ENCODE measurements around the gene PBX1.

Gene PBX1

DNA sequence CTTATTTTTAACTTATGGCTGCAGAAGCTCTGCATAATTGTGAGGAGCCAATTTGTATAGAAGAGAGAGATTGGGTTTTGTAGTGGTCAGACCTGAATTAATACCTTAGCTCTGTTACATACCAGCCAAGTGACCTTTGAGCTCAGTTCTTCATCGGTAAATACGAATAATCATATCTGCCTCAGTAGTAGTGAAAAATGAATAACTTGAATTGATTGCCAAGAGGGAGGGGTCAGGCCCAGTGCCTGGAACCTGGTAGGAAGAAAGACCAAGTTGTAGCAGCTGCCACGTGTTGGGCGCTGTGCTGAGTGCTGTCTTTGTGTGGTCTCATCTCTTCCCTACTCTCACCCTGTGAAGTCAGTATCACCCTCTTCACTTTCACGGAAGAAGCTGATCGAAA is 247.5 kb downstream of the PBX1 start:
- TF ChIP-seq, protein P1, sequence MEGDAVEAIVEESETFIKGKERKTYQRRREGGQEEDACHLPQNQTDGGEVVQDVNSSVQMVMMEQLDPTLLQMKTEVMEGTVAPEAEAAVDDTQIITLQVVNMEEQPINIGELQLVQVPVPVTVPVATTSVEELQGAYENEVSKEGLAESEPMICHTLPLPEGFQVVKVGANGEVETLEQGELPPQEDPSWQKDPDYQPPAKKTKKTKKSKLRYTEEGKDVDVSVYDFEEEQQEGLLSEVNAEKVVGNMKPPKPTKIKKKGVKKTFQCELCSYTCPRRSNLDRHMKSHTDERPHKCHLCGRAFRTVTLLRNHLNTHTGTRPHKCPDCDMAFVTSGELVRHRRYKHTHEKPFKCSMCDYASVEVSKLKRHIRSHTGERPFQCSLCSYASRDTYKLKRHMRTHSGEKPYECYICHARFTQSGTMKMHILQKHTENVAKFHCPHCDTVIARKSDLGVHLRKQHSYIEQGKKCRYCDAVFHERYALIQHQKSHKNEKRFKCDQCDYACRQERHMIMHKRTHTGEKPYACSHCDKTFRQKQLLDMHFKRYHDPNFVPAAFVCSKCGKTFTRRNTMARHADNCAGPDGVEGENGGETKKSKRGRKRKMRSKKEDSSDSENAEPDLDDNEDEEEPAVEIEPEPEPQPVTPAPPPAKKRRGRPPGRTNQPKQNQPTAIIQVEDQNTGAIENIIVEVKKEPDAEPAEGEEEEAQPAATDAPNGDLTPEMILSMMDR (IDR thresholded peaks at IDR 0.05; ENCODE audit: insufficient read depth, missing control alignments), result no peak
- DNase-seq (ENCODE audit: insufficient read length, low spot score) (no peak), FAIRE-seq (no peak)

DNA sequence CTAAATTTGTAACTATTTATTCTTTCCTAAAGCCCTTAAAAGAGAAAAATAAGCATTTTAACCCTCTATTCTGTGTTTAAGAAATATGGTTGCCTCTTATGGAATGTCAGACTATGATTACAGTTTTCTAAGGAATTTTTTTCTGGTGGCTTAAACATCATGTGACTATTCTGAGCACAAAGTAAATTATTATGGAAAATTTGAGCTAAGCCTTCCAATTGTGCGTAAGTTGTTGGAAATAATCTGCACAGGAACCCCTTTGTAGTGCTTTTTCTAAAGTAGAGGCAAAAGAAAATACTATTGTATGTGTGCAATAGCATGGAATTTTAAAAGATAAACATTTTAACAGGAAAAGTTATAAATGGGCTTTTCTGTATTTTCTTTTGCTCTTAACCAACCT is 254.8 kb downstream of the PBX1 start:
- TF ChIP-seq, protein P1 (IDR thresholded peaks at IDR 0.05; ENCODE audit: insufficient read depth, missing control alignments), result no peak
- no peak for FAIRE-seq
- no peak for DNase-seq (ENCODE audit: insufficient read length, low spot score)

DNA sequence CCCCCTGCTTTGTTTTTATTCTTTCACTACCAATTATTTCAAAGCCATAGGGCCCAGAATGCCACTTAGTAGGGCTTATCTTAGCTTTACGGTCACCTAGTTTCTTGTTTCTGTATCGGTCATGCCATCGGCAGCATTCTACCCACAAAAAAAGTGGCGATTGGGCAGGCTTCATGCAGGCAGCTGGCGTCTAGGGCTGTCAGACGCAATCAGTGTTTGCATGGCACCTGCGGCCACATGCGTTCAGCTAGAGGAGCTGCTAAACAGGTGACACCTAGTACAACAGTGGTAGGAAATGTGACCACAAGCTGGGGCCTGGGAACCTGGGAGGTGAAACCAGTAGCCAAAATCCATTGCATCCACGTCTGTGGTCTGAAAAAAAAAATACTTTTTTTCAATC is 262.7 kb downstream of the PBX1 start:
- TF ChIP-seq, protein P1 (IDR thresholded peaks at IDR 0.05; ENCODE audit: insufficient read depth, missing control alignments), result no peak
- DNase-seq (ENCODE audit: insufficient read length, low spot score), result no peak
- no peak for FAIRE-seq

DNA sequence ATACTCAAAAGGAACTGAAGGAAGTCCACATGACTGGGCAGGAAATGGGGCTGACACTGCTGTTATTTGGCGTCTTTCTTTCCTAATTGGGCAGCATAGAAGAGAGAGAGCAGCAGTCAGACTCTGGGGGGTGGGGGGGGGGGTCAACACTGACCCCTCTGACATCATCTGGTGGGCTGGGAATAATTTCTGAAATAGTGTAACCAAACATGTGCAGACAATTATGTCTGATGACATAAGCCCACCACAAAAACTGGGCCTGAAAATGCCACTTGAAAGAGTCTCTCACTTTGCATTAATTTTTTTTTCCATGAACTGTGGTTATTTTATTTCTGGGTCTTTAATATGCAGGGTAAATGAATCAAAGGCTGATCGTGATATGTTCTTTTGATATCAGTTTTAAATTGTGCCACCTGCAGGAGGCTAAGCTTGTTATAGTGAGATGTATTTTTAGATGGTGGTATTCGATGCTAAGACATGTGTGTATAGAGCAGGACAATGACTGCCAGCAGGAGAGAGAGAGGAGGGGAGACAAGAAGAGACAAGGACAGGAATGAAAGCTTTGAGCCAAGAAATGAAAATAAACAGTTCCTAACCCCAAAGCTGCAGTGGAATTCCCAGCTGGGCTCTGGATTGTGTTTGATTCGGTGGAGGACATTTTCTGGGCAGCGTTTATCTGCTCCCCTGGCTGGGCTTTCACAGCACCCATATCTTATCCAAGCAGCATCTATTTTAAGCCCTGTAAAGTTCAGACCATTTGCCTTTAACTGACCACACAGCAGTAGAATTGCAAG is 264.7 kb downstream of the PBX1 start:
- TF ChIP-seq, protein P1 (IDR thresholded peaks at IDR 0.05; ENCODE audit: insufficient read depth, missing control alignments), result no peak
- FAIRE-seq (no peak), DNase-seq (ENCODE audit: insufficient read length, low spot score) (no peak)

DNA sequence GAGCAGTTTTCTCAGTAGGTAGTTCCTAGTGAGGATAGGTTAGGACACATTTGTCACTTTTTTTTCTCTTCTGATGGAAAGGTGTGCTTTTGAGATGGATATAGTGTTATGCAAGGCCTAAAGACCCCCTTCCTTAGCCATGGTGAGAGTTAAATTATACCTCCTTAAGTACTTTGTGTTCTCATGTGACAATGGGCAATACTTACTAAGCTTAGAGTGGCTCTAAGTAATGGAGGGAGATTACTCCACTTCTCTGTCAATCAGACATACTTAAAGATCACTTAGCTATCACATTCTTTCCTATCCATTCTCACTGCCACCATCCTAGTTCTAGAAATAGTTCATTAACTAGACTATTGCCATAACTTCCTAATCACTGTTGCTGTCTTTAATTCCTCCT is 265.6 kb downstream of the PBX1 start:
- no peak for DNase-seq (ENCODE audit: insufficient read length, low spot score)
- peak; percentile 29 for FAIRE-seq
- TF ChIP-seq, protein P1 (IDR thresholded peaks at IDR 0.05; ENCODE audit: insufficient read depth, missing control alignments), result no peak

DNA sequence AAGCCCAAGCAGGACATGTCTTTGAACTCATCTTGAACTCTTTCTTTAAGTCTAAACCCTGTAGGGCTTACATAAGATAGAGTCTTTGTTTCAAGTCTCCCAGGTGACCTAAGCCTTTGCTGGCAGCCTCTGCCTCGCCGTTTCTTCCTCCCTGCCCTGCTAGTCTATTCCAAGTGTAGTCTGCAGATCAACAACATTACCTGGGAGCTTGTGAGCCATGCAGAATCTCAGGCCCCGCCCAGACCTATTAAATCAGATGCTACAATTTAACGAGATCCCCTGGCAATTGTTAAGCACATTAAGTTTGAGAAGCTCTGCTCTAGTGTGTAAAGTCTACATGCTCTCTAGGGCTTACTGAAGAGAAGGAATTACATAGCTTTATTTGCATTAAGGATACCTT is 271.6 kb downstream of the PBX1 start:
- no peak for DNase-seq (ENCODE audit: insufficient read length, low spot score)
- peak; percentile 81 for FAIRE-seq
- TF ChIP-seq, protein P1 (IDR thresholded peaks at IDR 0.05; ENCODE audit: insufficient read depth, missing control alignments), result no peak

DNA sequence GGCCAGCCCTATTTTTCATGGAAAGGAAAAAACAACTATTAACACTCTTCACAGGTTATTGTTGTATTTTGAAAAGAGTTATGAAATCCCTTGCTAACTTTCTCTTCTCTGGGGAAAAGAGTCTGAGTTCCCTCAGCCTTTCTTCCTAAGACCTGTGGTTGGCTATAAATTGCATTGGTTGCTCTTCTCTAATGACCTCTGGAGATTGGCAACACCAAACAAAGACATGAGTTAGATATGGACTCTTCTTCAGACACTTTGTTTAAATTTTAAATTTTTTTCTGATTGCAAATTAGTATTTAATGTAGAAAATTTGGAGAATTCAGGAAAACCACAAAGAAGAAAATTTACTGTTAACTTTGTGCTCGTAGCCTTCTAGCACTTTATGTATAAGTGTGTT is 275.7 kb downstream of the PBX1 start:
- DNase-seq (ENCODE audit: insufficient read length, low spot score), result no peak
- no peak for FAIRE-seq
- TF ChIP-seq, protein P1 (IDR thresholded peaks at IDR 0.05; ENCODE audit: insufficient read depth, missing control alignments), result no peak
